Measurements from ENCODE around the gene F2R. TPM values are rescaled to one million over a fixed set of nuclear protein-coding genes. Genes with fewer than 3 reads are reported as not detected.
A peak's percentile ranks its signal among the peaks of the same experiment; 100 is the strongest.

Gene F2R
- total and polyA plus RNA-seq, 12 donors, result 3.1 to 20.9 (median 11.1) TPM

DNA sequence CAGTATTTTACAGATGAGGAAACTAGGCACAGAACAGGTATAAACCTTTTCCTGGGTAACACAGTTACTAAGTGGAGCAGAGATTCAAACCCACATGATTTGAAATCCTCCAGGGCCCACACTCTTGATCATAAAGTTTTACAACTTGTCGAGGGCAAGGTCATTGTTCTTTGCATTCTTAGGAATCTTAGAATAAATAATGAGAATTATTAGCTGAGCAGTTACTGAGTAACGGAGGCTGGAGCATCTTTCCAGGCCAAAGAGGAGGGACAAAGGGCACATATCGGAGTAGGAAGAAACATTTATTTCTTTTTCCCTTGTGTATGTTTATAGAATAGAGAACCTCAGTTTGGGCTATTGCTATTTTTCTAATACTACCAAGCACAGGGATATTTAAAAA lies 27.1 kb upstream of the F2R start:
- H3K9me3 ChIP-seq, result no peaks in the 10 kb centered on the region
- intact Hi-C loops (cut with DNase I), result no loop called here
- DNase-seq (no peak), ATAC-seq (no peak)
- 88 to 91% methylated on average over 3 of the region's 3 CpGs for WGBS, 2 donors
- peaks cover 2 to 43% (median 22%) of the 10 kb centered on the region in 9 donors for H3K4me1 ChIP-seq
- H3K27me3 ChIP-seq, result no peaks in the 10 kb centered on the region
- no peak overlapping the region for H3K4me3 ChIP-seq
- peak overlapping the region in 2 of 10 donors; percentile 8 to 13 for H3K27ac ChIP-seq
- peaks cover 0 to 38% (median 0%) of the 10 kb centered on the region in 9 donors for H3K36me3 ChIP-seq
- TF ChIP-seq, protein P1, sequence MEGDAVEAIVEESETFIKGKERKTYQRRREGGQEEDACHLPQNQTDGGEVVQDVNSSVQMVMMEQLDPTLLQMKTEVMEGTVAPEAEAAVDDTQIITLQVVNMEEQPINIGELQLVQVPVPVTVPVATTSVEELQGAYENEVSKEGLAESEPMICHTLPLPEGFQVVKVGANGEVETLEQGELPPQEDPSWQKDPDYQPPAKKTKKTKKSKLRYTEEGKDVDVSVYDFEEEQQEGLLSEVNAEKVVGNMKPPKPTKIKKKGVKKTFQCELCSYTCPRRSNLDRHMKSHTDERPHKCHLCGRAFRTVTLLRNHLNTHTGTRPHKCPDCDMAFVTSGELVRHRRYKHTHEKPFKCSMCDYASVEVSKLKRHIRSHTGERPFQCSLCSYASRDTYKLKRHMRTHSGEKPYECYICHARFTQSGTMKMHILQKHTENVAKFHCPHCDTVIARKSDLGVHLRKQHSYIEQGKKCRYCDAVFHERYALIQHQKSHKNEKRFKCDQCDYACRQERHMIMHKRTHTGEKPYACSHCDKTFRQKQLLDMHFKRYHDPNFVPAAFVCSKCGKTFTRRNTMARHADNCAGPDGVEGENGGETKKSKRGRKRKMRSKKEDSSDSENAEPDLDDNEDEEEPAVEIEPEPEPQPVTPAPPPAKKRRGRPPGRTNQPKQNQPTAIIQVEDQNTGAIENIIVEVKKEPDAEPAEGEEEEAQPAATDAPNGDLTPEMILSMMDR (IDR thresholded peaks at IDR 0.05), result no peak

DNA sequence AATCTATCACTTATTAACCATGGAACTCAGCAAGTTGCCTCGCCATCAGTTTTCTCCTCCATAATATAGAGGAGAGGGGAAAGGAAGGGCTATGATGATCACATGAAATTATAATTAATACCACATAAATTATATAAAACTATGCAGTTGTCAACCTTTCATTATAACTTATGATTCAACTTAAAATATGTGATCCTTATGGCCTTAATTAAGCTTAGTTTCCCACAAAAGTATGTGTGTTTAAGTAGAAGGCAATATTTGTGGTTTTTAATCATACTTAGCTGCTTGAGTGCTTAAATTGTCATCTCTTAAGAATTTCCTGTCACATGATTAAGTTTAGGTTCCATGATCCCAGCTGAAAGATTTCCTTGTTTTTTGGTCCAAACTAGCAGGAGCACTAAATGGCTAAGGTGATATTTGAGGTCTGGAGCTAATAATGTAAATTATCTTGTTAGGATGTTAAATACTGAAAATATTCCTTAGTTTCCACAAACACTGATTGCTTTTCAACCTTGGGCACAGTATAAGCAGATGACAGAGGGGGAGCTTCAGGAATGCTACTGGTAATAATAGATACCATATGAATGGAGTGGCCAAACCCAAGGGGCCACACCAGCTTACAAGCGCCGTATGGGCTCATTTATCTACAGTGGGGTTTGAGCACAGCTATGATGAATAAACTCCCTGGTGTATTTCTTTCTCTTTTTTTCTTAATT lies 26.4 kb upstream of the F2R start:
- ATAC-seq (no peak), DNase-seq (no peak)
- 88 to 91% methylated on average over 3 of the region's 3 CpGs for WGBS, 2 donors
- Histone ChIP-seq H3K4me3 (no peak overlapping the region), H3K36me3 (peaks cover 0 to 38% (median 0%) of the 10 kb centered on the region in 9 donors), H3K27ac (peak overlapping the region in 6 of 10 donors; percentile 7 to 82 (median 53)), H3K4me1 (peaks cover 2 to 43% (median 21%) of the 10 kb centered on the region in 9 donors), H3K27me3 (no peaks in the 10 kb centered on the region), H3K9me3 (no peaks in the 10 kb centered on the region)
- TF ChIP-seq, protein P1 (IDR thresholded peaks at IDR 0.05), result no peak
- intact Hi-C loops (cut with DNase I), result no loop called here

DNA sequence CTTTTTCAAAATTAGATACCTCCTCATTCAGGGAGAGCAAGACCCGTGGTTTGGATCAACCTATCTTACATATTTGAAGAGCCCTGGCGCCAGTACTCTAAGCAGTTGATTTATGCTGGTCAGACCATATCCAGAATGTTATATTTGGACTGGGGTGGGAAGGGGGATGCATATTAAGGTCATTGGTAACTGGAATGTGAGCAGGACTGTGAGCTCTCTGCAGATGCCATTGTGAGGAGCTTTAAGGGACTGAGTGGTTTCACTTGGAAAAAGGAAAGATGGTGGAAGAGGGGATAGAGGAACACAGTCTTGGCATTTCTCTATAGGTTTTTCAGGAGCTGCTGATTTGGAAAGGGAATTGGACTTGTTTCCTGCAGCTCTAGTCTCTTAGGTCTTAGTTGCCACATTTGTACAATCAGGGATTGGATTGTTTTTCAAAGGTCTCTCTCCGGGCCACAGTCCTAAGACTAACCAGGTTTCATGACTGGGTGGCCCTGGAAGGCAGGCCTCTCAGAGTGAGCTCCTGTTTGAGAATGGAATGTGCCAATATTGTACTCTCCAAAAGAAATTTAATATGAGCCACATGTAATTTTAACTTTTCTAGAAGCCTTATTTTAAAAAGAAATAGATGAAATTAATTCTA lies 25.8 kb upstream of the F2R start:
- ATAC-seq, result no peak
- Histone ChIP-seq H3K9me3 (no peaks in the 10 kb centered on the region), H3K36me3 (peaks cover 0 to 37% (median 0%) of the 10 kb centered on the region in 9 donors), H3K4me1 (peaks cover 2 to 46% (median 21%) of the 10 kb centered on the region in 9 donors), H3K27ac (peak overlapping the region in 6 of 10 donors; percentile 49 to 82 (median 53)), H3K27me3 (no peaks in the 10 kb centered on the region), H3K4me3 (no peak overlapping the region)
- DNase-seq, result no peak
- TF ChIP-seq, protein P1 (IDR thresholded peaks at IDR 0.05), result no peak
- intact Hi-C loops (cut with DNase I), result no loop called here
- WGBS, 2 donors, result 87 to 88% methylated on average over 3 of the region's 3 CpGs

DNA sequence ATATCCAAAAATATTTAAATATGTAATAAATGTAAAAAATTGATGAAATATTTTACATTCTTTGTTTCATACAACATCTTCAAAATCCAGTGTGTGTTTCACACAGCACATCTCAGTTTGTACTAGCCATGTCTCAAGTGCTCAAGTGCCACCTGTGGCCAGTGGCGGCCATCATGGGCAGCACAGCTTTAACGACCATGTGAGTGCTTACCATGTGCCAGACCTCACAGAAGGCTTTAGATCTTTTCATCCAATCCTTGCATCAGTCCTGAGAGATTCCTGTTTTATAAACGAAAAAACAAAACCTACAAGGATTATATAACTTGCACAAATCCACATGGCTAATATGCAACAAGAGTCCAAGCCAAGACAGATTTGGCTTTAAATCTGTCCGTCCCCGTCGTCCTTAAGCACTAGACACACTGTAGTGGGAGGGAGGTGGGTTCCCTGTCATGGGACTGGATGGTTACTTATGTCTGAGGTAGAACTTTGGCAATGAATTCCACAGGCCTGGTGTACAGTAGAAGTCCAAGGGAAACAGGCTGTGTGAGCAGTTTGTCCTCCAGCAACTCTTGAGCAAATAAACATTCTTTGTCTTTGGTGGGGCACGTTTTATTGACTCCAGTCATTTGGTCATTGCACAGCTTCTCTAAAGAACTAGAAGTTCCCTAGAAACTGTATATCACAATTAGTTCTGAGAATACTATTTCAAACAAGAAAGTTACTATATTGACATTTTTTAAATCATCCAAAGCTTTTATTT lies 25.0 kb upstream of the F2R start:
- 59 to 65% methylated on average over 7 of the region's 7 CpGs for whole genome bisulfite sequencing, 2 donors
- Histone ChIP-seq H3K36me3 (peaks cover 0 to 44% (median 0%) of the 10 kb centered on the region in 9 donors), H3K4me1 (peaks cover 2 to 52% (median 23%) of the 10 kb centered on the region in 9 donors), H3K4me3 (no peak overlapping the region), H3K27me3 (no peaks in the 10 kb centered on the region), H3K27ac (peak overlapping the region in 8 of 10 donors; percentile 45 to 82 (median 53)), H3K9me3 (no peaks in the 10 kb centered on the region)
- DNase-seq (no peak), ATAC-seq (peak in 5 of 8 donors; percentile 16 to 85 (median 58))
- intact Hi-C loops (cut with DNase I), result no loop called here
- TF ChIP-seq, protein P1 (IDR thresholded peaks at IDR 0.05), result no peak

All from heart right ventricle (tissue), 16 donors.